Measurements from ENCODE around the gene ROBO1.
"Not testable (repeated sequence)": the region's sequence is repeated elsewhere in the genome, so short reads cannot be mapped to it uniquely, and the experiment has no call there.

ROBO1 gene

GRCh38 chr3:78792733-78793132 lies 975.1 kb downstream of the ROBO1 start:
- DNase-seq (ENCODE audit: low read depth): no peak

- DNase-seq (ENCODE audit: low read depth): no peak
These were observed 975.6 kb downstream of the ROBO1 start for GRCh38 chr3:78792212-78792611.

GRCh38 chr3:78791753-78792152 lies 976.0 kb downstream of the ROBO1 start:
- DNase-seq (ENCODE audit: low read depth): no peak

GRCh38 chr3:78788839-78789238 lies 979.0 kb downstream of the ROBO1 start:
- no peak for DNase-seq (ENCODE audit: low read depth)

DNA sequence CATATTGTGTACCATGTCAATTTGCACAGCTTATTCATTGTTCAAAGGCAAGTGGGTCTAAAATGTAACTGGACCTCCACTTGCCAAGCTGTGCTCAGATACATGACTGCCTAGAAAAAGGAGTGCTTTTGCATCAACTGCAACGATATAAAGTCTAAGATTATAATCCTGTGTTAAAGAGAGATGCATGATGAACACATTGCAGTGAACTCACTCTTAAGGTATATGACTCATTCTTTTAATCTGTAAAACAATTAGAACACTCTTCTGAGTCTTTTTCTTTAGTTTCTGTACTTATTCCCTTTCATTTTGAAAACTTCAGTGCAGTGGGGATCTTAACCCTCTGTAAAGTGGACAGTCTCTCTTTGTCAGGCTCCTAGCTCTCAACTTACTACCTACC lies 982.8 kb downstream of the ROBO1 start:
- no peak for DNase-seq (ENCODE audit: low read depth)

DNA sequence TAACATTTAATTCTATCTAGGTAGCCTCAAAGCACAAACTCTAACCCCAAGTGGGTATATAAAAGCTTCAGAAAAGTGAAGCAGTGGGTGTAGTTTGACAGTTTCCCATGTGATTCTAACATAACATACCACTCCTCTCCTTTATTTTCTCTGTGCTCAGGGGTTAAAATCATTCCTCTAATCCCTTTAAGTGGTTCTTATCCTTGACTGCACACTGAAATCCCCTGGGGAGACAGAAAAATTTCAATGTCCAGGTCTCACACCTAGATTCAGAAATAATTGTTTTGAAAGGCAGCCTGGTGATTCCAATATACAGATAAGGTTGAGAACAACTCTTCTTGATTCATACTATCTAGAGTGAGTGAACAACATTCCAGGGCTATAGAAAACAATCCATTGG lies 986.4 kb downstream of the ROBO1 start:
- DNase-seq (ENCODE audit: low read depth): no peak

DNA sequence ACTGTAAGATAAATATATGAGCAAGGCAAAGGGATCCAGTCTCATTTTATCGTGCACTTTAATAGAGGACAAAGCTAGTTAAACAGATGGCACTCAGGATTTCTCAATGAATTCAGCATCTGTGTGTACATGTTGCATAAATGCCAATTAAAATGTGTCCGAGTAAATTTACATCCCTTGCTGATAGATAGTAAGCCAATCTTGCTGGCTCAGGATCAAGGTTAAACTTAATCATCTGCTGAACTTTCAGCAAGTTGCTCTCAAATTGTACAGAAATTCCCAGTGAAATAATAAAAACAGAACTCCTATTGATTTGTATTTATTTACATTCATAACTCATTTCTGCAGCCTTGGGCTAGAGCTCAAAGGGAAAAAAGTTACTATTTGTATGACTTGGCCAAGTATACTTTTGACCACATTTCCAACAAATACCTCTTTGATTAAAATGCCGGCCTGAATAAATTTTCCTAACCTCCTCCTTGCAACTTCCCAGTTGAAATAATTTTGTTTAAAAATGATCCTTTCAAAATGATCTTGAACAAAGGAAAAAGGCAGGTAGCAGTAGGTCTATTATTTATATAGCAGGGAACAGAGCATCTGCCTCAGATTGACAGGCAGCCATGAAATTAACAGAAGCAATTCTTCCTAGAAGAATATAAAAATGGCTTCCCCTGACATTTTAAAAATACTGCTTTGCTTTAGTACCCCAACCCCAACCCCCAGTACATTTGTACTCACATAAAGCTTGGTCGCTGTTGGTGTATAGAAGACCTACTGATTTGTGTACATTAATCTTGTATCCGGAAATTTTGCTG lies 1001.9 kb downstream of the ROBO1 start:
- DNase-seq (ENCODE audit: low read depth): no peak

- no peak for DNase-seq (ENCODE audit: low read depth)
These were observed 1003.2 kb downstream of the ROBO1 start for GRCh38 chr3:78764634-78765033.

DNA sequence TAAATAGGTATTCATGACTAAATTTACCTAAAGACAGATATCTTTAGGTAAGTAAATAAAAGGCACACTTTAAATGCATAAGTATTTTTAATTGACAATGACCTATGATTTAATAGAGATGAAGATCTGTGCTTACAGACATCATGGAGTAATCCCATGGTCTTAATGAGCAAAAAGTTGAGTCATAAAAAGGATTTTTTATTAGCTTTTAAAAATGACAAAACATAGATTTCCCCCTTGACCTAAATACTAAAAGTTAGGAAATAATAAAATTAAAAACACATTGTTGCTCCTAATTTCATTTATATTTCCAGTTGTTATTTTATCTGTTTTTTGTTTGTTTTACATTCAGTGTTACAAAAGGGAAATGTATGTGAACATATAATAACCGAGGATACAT lies 1005.7 kb downstream of the ROBO1 start:
- DNase-seq (ENCODE audit: low read depth): no peak

- no peak for DNase-seq (ENCODE audit: low read depth)
These were observed 1006.7 kb downstream of the ROBO1 start for GRCh38 chr3:78761126-78761525.

- DNase-seq (ENCODE audit: low read depth): no peak
These were observed 1010.1 kb downstream of the ROBO1 start for GRCh38 chr3:78757731-78758130.

DNA sequence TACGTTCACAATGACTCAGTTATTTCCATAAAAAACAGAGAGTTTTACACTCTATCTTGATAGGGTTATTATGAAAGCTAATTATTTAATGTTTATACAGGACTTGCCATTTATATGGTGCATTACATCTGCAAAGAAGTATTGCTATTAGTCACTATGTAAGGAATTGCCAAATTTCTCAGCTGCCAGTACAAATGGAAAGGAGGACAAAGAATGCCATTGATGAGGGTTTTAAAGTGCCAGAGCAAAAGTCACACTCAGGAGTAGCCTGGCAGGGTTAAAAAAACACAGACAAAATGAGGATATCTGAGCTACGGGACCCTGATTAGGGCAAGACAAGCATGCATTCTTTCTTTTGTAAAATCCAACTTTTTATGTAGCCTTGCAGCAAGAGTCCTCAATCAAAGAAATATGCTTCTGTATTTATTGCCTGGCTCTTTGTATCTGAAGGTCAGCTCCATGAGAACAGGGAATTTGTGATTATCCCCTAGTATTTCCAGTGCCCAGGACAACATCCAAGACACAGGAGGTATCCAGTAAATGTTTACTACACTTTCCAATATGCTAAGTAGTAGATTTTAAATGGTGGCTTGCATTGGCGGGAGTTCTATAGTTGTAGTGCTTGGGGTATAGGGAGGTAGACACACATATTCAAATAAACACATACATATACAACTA lies 1013.6 kb downstream of the ROBO1 start:
- DNase-seq (ENCODE audit: low read depth): no peak

DNA sequence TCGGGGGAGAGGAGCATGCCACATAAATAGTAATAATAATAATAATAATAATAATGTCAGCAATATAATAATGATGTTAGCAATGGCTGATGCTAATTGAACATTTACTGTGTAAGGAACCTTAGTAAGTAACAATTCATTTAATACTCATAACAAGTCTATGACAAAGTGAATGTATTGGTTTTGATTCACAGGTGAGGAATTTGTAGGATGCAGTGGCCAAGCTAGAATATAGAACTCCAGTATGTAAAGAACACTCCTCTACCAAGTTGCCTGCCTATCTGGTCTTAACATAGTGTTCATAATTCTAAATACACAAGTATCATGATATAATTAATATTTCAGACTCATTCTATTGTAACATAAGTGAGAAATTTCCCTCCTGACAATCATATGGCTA lies 1016.5 kb downstream of the ROBO1 start:
- DNase-seq (ENCODE audit: low read depth): no peak

DNA sequence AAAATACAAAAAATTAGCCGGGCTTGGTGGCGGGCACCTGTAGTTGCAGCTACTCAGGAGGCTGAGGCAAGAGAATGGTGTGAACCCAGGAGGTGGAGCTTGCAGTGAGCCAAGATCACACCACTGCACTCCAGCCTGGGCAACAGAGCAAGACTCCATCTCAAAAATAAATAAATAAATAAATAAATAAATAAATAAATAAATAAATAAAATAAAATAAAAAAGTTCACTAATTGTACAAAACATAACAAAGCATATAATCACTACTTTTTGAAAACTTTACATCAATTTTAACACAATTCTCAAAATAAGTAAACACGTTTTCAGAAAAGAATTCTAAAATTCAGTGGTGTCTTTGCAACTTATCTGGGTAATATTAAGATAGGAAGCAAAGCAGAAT lies 1017.5 kb downstream of the ROBO1 start:
- DNase-seq (ENCODE audit: low read depth): not testable (repeated sequence)

DNA sequence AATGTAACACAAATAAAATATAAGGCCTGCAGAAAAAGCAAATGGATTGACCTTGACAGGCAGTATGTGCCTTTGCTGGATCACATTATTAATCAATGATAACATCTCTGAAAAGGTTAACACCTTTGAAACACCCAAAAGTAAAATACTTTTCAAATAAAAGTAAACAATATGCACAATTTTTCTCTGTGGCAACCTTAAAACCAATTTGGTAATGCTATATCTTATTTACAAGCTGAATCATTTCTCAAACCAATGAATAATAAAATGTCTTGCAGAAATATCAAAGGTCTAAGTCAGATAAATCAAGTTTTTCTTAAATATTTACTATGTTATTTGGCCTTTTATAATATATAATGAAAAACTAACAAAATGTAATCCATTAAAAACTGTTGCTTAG lies 1018.7 kb downstream of the ROBO1 start:
- no peak for DNase-seq (ENCODE audit: low read depth)

- no peak for DNase-seq (ENCODE audit: low read depth)
These were observed 1022.0 kb downstream of the ROBO1 start for GRCh38 chr3:78745847-78746246.

GRCh38 chr3:78742491-78742890 lies 1025.3 kb downstream of the ROBO1 start:
- DNase-seq (ENCODE audit: low read depth): no peak

DNA sequence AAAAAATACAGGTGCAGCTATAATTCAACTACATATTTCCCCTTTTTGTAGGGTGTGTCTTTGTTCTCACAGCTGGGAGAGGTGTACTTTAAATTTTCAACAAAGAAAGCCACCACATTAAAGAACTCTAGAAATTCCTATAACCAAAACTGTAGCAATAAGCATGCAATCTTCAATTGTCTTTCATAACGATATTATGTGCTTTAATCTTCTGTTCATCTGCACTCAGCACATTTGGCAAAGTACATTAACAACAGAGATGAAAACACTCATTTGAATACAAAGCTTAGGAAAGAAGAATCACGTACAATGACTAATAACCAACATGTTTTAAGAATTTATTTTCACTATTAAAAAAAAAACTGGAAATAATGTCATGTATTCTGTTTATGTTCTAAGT lies 1025.8 kb downstream of the ROBO1 start:
- DNase-seq (ENCODE audit: low read depth): no peak

- DNase-seq (ENCODE audit: low read depth): no peak
These were observed 1026.6 kb downstream of the ROBO1 start for GRCh38 chr3:78741066-78741645.

GRCh38 chr3:78738833-78739232 lies 1029.0 kb downstream of the ROBO1 start:
- DNase-seq (ENCODE audit: low read depth): no peak

DNA sequence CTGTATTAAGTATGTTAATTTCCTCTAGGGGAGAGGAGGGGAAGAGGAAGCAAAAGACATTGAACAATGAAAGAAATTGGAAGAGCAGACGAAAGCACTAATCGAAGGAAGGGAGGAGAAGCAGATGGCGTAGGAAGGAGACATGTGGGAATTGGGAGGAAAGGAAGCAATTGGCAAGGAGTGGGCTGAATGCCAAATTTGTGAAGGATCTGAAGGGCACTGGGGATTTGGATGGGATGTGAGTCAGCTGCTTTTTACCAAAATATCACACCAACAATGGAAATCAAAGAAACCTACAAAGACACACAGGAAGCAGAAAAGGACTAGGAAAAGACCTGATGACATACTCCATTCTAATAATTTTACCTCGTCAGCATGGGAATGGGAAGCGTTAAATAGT lies 1029.8 kb downstream of the ROBO1 start:
- no peak for DNase-seq (ENCODE audit: low read depth)

DNA sequence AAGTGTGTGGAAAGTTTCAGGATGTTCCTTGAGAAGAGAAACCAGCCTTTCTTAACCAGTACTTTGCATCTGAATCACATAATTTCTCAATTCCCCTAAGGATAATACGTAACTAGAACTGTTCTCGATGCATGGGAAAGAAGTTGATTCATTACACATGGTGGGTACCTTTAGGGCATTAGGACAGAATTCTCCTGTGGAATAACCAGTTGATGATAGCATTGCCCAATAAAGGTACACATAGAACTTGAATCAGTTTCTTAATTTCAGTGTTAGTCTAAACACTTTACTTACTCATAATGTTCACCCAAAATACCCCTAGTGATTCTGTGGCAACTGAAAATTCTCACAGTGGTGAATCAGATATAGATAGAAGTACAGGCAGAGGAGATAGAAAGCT lies 1030.9 kb downstream of the ROBO1 start:
- no peak for DNase-seq (ENCODE audit: low read depth)

DNA sequence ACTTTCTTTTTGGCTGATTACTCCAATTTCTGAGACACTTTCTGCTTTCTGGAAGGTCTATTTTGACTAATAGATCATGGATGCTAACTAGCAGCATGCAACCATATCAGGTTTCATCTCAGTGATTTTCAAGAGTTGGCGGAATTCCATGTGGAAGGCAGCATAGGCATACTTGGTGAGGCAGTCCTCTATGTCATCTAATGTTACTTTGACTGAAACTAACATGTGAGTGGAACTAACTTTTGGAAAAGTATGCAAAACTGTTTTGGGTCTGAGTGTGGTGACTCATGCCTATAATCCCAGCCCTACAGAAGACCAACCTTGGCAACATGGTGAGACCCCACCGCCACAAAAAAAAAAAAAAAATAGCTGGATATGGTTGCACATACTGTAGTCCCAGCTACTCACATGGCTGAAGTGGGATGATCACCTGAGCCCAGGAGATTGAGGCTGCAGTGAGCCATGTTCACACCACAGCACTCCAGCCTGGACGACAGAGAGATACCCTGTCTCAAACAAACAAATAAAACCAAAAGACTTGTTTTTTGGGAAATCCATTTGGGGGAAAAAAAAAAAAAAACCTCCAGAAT lies 1033.7 kb downstream of the ROBO1 start:
- DNase-seq (ENCODE audit: low read depth): no peak
